ENCODE results near the gene LPAR3.

DNA sequence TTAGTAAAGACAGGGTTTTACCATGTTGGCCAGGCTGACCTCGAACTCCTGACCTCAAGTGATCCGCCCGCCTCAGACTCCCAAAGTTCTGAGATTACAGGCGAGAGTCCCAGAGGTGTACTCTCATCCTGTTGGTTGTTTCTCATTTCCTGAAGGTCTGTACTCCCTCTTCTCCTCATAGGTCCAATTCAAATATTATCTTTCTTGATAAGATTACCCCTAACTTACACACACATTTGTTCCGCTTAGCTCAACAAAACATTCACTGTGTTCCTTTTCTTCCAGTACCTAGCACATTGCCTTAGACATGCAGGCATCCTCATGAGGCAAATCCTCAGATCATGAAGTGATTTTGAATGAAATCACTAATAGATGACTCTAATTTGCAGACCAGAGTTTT, 130.3 kb downstream of the LPAR3 start:
- TF ChIP-seq, protein P1, sequence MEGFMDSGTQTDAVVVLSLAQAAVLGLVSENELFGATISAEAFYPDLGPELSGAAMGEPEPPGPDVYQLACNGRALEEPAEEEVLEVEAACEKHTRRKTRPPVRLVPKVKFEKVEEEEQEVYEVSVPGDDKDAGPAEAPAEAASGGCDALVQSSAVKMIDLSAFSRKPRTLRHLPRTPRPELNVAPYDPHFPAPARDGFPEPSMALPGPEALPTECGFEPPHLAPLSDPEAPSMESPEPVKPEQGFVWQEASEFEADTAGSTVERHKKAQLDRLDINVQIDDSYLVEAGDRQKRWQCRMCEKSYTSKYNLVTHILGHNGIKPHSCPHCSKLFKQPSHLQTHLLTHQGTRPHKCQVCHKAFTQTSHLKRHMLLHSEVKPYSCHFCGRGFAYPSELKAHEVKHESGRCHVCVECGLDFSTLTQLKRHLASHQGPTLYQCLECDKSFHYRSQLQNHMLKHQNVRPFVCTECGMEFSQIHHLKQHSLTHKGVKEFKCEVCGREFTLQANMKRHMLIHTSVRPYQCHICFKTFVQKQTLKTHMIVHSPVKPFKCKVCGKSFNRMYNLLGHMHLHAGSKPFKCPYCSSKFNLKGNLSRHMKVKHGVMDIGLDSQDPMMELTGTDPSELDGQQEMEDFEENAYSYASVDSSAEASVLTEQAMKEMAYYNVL (CRISPR knock-in tag; IDR thresholded peaks at IDR 0.05; ENCODE audit: borderline replicate concordance) = no peak
- TF ChIP-seq, protein P2, sequence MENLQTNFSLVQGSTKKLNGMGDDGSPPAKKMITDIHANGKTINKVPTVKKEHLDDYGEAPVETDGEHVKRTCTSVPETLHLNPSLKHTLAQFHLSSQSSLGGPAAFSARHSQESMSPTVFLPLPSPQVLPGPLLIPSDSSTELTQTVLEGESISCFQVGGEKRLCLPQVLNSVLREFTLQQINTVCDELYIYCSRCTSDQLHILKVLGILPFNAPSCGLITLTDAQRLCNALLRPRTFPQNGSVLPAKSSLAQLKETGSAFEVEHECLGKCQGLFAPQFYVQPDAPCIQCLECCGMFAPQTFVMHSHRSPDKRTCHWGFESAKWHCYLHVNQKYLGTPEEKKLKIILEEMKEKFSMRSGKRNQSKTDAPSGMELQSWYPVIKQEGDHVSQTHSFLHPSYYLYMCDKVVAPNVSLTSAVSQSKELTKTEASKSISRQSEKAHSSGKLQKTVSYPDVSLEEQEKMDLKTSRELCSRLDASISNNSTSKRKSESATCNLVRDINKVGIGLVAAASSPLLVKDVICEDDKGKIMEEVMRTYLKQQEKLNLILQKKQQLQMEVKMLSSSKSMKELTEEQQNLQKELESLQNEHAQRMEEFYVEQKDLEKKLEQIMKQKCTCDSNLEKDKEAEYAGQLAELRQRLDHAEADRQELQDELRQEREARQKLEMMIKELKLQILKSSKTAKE (CRISPR knock-in tag; IDR thresholded peaks at IDR 0.05; ENCODE audit: borderline replicate concordance) = no peak
- TF ChIP-seq, protein P3, sequence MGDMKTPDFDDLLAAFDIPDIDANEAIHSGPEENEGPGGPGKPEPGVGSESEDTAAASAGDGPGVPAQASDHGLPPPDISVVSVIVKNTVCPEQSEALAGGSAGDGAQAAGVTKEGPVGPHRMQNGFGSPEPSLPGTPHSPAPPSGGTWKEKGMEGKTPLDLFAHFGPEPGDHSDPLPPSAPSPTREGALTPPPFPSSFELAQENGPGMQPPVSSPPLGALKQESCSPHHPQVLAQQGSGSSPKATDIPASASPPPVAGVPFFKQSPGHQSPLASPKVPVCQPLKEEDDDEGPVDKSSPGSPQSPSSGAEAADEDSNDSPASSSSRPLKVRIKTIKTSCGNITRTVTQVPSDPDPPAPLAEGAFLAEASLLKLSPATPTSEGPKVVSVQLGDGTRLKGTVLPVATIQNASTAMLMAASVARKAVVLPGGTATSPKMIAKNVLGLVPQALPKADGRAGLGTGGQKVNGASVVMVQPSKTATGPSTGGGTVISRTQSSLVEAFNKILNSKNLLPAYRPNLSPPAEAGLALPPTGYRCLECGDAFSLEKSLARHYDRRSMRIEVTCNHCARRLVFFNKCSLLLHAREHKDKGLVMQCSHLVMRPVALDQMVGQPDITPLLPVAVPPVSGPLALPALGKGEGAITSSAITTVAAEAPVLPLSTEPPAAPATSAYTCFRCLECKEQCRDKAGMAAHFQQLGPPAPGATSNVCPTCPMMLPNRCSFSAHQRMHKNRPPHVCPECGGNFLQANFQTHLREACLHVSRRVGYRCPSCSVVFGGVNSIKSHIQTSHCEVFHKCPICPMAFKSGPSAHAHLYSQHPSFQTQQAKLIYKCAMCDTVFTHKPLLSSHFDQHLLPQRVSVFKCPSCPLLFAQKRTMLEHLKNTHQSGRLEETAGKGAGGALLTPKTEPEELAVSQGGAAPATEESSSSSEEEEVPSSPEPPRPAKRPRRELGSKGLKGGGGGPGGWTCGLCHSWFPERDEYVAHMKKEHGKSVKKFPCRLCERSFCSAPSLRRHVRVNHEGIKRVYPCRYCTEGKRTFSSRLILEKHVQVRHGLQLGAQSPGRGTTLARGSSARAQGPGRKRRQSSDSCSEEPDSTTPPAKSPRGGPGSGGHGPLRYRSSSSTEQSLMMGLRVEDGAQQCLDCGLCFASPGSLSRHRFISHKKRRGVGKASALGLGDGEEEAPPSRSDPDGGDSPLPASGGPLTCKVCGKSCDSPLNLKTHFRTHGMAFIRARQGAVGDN (CRISPR knock-in tag; IDR thresholded peaks at IDR 0.05) = no peak
- no peak for TF ChIP-seq EZH2 (conservative IDR thresholded peaks at IDR 0.05; ENCODE audit: low read depth, low read length)

All from HepG2 (cell line).